ENCODE data around the gene SYT13. TPM values are rescaled to one million over a fixed set of nuclear protein-coding genes. Genes with fewer than 3 reads are reported as not detected.

The SYT13 gene, protein sequence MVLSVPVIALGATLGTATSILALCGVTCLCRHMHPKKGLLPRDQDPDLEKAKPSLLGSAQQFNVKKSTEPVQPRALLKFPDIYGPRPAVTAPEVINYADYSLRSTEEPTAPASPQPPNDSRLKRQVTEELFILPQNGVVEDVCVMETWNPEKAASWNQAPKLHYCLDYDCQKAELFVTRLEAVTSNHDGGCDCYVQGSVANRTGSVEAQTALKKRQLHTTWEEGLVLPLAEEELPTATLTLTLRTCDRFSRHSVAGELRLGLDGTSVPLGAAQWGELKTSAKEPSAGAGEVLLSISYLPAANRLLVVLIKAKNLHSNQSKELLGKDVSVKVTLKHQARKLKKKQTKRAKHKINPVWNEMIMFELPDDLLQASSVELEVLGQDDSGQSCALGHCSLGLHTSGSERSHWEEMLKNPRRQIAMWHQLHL
- under 1 TPM in 1 of 2 donors, not detected in 1; 0.09 TPM for total RNA-seq
- long read RNA-seq, donor 1, result 0 reads
- long read RNA-seq, donor 2, result 0 reads

DNA sequence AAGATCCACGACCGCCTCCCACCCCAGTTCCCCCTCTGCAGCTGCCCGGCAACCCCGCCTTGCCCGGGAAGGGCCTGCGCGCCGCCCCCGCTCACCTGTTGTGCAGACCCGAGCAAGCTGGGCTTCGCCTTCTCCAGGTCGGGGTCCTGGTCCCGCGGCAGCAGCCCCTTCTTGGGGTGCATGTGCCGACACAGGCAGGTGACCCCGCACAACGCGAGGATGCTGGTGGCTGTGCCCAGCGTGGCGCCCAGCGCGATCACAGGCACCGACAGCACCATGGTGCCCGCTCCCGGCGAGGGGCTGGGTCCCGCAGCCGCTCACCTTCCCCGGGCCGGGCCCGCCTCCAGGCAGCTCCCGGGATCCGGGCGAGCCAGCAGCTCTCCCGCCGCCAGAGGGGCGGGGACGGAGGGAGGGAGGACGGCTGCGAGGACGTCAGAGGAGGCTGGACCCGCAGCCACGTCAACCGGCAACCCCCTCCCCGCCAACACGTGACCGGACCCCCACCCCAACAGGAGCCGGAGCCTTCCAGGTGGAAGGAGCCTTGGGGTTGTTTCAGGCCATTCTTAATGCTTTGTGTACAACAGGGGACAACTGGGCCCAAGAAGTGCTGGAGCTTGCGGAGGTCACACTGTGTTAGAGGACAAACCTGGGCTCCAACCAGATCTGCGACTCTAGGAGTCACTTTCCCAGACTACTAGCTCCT lies at the start of gene SYT13:
TSS of gene SYT13 (minus strand) at position 412 of the 703 bp plus-strand sequence. CDS start at position 278, 134 bp downstream.
- intact Hi-C loops (cut with DNase I), result no loop called here
- DNase-seq (ENCODE audit: low spot score), result no peak

- intact Hi-C loops (cut with DNase I), result loop anchor here in 1 of 2 donors (10.0 kb wide), 1 partner anchor 411 kb away; no protein-coding TSS in a partner anchor
- no peak for DNase-seq (ENCODE audit: low spot score)
Observed at GRCh38 chr11:45335434-45335833, 49.3 kb upstream of the SYT13 start.

GRCh38 chr11:45334836-45335235 lies 48.7 kb upstream of the SYT13 start:
- DNase-seq (ENCODE audit: low spot score), result no peak
- intact Hi-C loops (cut with DNase I), result loop anchor here (5.0 to 10.0 kb wide), 3 partner anchors 228 to 410 kb away; no protein-coding TSS in a partner anchor

DNA sequence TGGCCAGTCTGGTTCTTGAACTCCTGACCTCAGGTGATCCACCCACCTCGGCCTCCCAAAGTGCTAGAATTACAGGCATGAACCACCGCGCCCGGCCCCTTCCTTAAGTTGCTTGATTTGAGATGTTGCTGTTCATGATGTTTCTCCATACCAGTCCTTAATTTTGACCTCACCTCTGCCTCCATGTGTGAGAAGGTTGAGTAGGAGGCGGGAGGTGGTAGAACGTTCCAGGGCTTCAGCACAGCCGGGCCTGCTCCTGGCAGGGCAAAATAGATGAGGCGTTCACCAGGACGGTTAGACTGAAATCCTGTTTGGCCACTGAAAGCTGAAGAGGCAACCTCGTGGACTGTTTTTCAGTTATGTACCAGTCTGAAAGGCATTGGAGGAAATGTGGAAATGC lies 48.3 kb upstream of the SYT13 start:
- intact Hi-C loops (cut with DNase I), result loop anchor here (5.0 to 10.0 kb wide), 3 partner anchors 227 to 410 kb away; no protein-coding TSS in a partner anchor
- DNase-seq (ENCODE audit: low spot score), result no peak

GRCh38 chr11:45333001-45333971 lies 47.1 kb upstream of the SYT13 start:
- no peak for DNase-seq (ENCODE audit: low spot score)
- intact Hi-C loops (cut with DNase I), result loop anchor here (2.0 to 10.0 kb wide), 4 partner anchors 222 to 408 kb away; no protein-coding TSS in a partner anchor

GRCh38 chr11:45332276-45332934 lies 46.3 kb upstream of the SYT13 start:
- intact Hi-C loops (cut with DNase I), result loop anchor here (2.0 to 10.0 kb wide), 4 partner anchors 222 to 408 kb away; no protein-coding TSS in a partner anchor
- DNase-seq (ENCODE audit: low spot score), result no peak

DNA sequence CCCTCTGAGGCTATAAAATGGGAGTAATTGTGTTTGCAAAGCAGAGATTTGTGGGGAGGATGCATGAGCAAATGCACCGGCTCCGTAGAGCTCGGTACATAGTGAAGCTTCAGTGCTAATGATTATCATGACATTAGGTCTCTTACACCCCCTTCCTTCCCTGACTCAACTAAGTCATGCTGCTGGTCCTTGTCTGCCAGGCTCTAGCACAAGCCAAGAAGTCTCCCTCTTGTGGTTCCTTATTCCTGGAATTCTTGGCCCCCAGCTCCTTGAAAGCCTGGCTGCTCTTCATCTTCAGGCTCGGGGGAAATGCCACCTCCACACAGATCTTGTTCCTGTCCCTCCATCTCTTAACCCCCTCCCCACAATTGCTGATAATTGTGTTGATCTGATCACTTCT lies 45.7 kb upstream of the SYT13 start:
- DNase-seq (ENCODE audit: low spot score), result no peak
- intact Hi-C loops (cut with DNase I), result loop anchor here (2.0 to 10.0 kb wide), 4 partner anchors 221 to 407 kb away; no protein-coding TSS in a partner anchor

- DNase-seq (ENCODE audit: low spot score), result no peak
- intact Hi-C loops (cut with DNase I), result no loop called here
Observed at GRCh38 chr11:45328726-45329125, 42.6 kb upstream of the SYT13 start.

GRCh38 chr11:45324459-45324858 lies 38.3 kb upstream of the SYT13 start:
- DNase-seq (ENCODE audit: low spot score), result no peak
- intact Hi-C loops (cut with DNase I), result no loop called here

- DNase-seq (ENCODE audit: low spot score), result no peak
- intact Hi-C loops (cut with DNase I), result no loop called here
Observed at GRCh38 chr11:45323601-45324249, 37.6 kb upstream of the SYT13 start.

DNA sequence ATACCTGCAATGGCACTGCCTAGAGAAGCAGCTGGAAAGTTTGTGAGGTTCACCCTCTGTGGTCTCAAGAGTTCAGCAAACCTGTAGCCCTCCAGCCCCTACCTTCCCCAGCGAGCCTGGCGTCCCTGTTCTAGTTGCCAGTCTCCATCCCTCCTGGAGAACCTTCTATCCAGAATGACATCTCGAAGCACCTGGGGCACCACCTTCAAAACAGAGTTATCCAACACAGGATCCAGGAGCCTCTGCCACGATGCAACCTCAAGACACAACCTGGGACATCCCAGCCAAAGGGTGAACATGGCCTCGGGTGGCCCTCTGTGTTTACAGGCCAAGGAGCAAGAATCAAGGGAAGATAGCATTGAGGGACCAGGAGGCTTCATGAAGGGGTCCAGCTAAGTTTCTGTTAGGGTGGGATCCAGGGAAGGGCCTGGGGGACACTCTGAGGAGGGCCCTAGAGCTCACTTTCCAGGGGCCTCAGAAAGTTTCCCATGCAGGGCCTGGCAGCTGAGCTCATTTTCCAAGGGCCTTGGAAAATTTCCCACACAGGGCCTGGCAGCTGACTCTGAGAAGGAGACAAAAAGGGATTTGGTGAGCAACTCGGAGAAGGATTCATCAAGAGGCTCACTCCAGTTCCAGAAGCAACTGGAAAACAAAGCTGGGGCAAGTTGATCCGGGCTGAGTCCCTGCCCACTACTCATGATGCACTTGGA lies 36.9 kb upstream of the SYT13 start:
- DNase-seq (ENCODE audit: low spot score), result no peak
- intact Hi-C loops (cut with DNase I), result no loop called here

GRCh38 chr11:45322111-45322705 lies 36.1 kb upstream of the SYT13 start:
- intact Hi-C loops (cut with DNase I), result no loop called here
- DNase-seq (ENCODE audit: low spot score), result no peak

DNA sequence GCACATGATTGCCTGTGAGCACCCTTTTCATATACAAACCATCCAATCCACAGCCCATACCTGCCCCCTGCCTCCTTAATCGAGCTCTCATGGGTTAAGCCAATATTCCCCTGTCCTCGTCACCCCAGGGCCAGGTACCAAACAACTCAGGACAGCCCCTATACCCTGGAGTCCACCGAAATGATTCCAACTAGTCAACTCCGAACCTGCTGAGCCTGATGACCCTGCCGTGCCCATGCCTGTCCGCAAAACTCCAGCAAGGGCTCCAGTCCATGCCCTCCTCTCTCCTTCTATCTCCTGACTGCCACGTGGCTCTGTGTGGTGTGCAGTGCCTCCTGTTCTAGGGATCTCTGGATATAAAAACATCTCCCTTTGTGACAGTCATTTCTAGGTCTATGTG lies 35.5 kb upstream of the SYT13 start:
- DNase-seq (ENCODE audit: low spot score), result no peak
- intact Hi-C loops (cut with DNase I), result no loop called here

GRCh38 chr11:45321031-45321595 lies 35.0 kb upstream of the SYT13 start:
- intact Hi-C loops (cut with DNase I), result no loop called here
- no peak for DNase-seq (ENCODE audit: low spot score)

GRCh38 chr11:45320371-45320770 lies 34.2 kb upstream of the SYT13 start:
- no peak for DNase-seq (ENCODE audit: low spot score)
- intact Hi-C loops (cut with DNase I), result no loop called here

DNA sequence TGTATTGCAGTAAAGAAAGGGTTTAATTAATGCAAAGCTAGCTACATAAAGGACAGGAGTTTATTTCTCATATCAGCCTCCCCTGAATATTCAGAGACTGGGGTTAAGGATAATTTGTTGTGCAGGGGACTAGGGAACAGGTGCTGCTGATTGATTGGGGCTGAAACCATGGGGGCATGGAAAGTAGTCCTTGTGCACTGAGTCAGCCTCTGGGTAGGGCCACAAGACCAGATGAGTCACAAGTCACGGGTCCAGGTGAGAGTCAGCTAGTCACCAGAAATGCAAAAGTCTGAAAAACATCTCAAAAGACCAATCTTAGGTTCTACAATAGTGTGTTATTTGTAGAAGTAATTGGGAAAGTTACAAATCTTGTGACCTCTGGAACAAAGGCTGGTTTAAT lies 32.9 kb upstream of the SYT13 start:
- intact Hi-C loops (cut with DNase I), result no loop called here
- no peak for DNase-seq (ENCODE audit: low spot score)

GRCh38 chr11:45318516-45318915 lies 32.4 kb upstream of the SYT13 start:
- intact Hi-C loops (cut with DNase I), result no loop called here
- DNase-seq (ENCODE audit: low spot score), result no peak
